Activated CD4-positive, alpha-beta T cell treated with anti-CD3 and anti-CD28 coated beads, Interleukin-2, amount 50 U/mL, for 48 hours (primary cell): ENCODE data around the gene CUL9.

Experiments used
- DNase-seq, 2 experiments: peaks; one replicate each; pipeline ENCODE4 v3.0.0-alpha.2; 2020

The CUL9 gene

GRCh38 chr6:43202451-43202850 is 20.5 kb downstream of the CUL9 start:
- no peak for DNase-seq

- no peak for DNase-seq
Observed at GRCh38 chr6:43203029-43203717, 21.2 kb downstream of the CUL9 start.

- DNase-seq, result no peak
Observed at GRCh38 chr6:43203718-43204095, 21.7 kb downstream of the CUL9 start.

- no peak for DNase-seq
Observed at GRCh38 chr6:43204271-43205105, 22.5 kb downstream of the CUL9 start.

- no peak for DNase-seq
Observed at GRCh38 chr6:43205849-43206248, 23.9 kb downstream of the CUL9 start.

GRCh38 chr6:43207286-43207685 is 25.3 kb downstream of the CUL9 start:
- DNase-seq, result no peak

- no peak for DNase-seq
Observed at GRCh38 chr6:43211955-43212354, 30.0 kb downstream of the CUL9 start.

- no peak for DNase-seq
Observed at GRCh38 chr6:43213431-43213830, 31.4 kb downstream of the CUL9 start.

- no peak for DNase-seq
Observed at GRCh38 chr6:43215066-43215465, 33.1 kb downstream of the CUL9 start.

- no peak for DNase-seq
Observed at GRCh38 chr6:43216200-43216599, 34.2 kb downstream of the CUL9 start.

- no peak for DNase-seq
Observed at GRCh38 chr6:43217351-43217750, 35.4 kb downstream of the CUL9 start.

- no peak for DNase-seq
Observed at GRCh38 chr6:43219119-43219518, 37.1 kb downstream of the CUL9 start.

- DNase-seq, result no peak
Observed at GRCh38 chr6:43219814-43220213, 37.8 kb downstream of the CUL9 start.

GRCh38 chr6:43220439-43220951 is 38.5 kb downstream of the CUL9 start:
- no peak for DNase-seq

- DNase-seq, result no peak
Observed at GRCh38 chr6:43221046-43221972, 39.3 kb downstream of the CUL9 start.

- no peak for DNase-seq
Observed at GRCh38 chr6:43222418-43223059, 40.5 kb downstream of the CUL9 start.

- DNase-seq, result no peak
Observed at GRCh38 chr6:43223175-43223574, 41.2 kb downstream of the CUL9 start.

GRCh38 chr6:43226192-43226851 is 44.3 kb downstream of the CUL9 start:
- no peak for DNase-seq

- peak; percentile 80 to 84 for DNase-seq
Observed at GRCh38 chr6:43228951-43229802, 47.2 kb downstream of the CUL9 start, which contains the start of gene DNPH1. DNPH1 (minus strand) TSS chr6:43229481; CDS start chr6:43229456, 25 bp downstream.

GRCh38 chr6:43229803-43230620 is 48.0 kb downstream of the CUL9 start:
- DNase-seq, result no peak
